MM.1S (cell line): Measurements from ENCODE around the gene CAD.

ENCODE experiments used
- DNase-seq: peaks from one replicate; pipeline ENCODE4 v3.0.0-alpha.2; 2015
- H2AFZ ChIP-seq: fragments of 300-600 bp; sonication (generic); 2 replicates; pipeline ENCODE4 v1.6.0; 2016; ENCODE audit warnings: antibody characterized with exemption, low read length
- H3F3A ChIP-seq: fragments of 300-600 bp; sonication (generic); 2 replicates; pipeline ENCODE4 v1.6.1; 2016; ENCODE audit warnings: mild to moderate bottlenecking, antibody characterized with exemption, low read length, moderate library complexity, mixed read lengths; ENCODE audit not compliant: insufficient read depth
- H3K27ac ChIP-seq: fragments of 300-600 bp; sonication (generic); 2 replicates; pipeline ENCODE4 v1.5.1; 2016; ENCODE audit warnings: mild to moderate bottlenecking, low read length
- H3K27me3 ChIP-seq: fragments of 300-600 bp; sonication (generic); replicated peaks from 2 replicates; pipeline ENCODE4 v1.6.0; 2016; ENCODE audit warnings: low read length; ENCODE audit not compliant: insufficient read depth
- H3K36me3 ChIP-seq: fragments of 300-600 bp; sonication (generic); replicated peaks from 2 replicates; pipeline ENCODE4 v1.6.1; 2016; ENCODE audit warnings: mild to moderate bottlenecking, low read length, mixed read lengths; ENCODE audit not compliant: insufficient read depth
- H3K4me1 ChIP-seq: fragments of 300-600 bp; sonication (generic); 2 replicates; pipeline ENCODE4 v1.6.1; 2016; ENCODE audit warnings: low read length, mixed read lengths
- H3K4me2 ChIP-seq: fragments of 300-600 bp; sonication (generic); 2 replicates; pipeline ENCODE4 v1.6.0; 2016; ENCODE audit warnings: low read depth, low read length
- H3K4me3 ChIP-seq: fragments of 300-600 bp; sonication (generic); 2 replicates; pipeline ENCODE4 v1.5.1; 2016; ENCODE audit warnings: low read length, mixed read lengths
- H3K79me2 ChIP-seq: fragments of 300-600 bp; sonication (generic); 2 replicates; pipeline ENCODE4 v1.6.1; 2016; ENCODE audit warnings: mixed run types, low read length, mixed read lengths
- H3K9ac ChIP-seq: fragments of 300-600 bp; sonication (generic); 2 replicates; pipeline ENCODE4 v1.6.1; 2016; ENCODE audit warnings: low read length, mixed read lengths
- H3K9me2 ChIP-seq: fragments of 300-600 bp; sonication (generic); replicated peaks from 2 replicates; pipeline ENCODE4 v1.6.1; 2016; ENCODE audit warnings: mild to moderate bottlenecking, low read length, mixed read lengths; ENCODE audit not compliant: insufficient read depth
- H3K9me3 ChIP-seq: fragments of 300-600 bp; sonication (generic); replicated peaks from 2 replicates; pipeline ENCODE4 v1.6.1; 2016; ENCODE audit warnings: mild to moderate bottlenecking, low read length, mixed read lengths; ENCODE audit not compliant: insufficient read depth
- H4K20me1 ChIP-seq: fragments of 300-600 bp; sonication (generic); 2 replicates; pipeline ENCODE4 v1.6.1; 2016; ENCODE audit warnings: mild to moderate bottlenecking, low read length, moderate library complexity, mixed read lengths; ENCODE audit not compliant: insufficient read depth
- EZH2 ChIP-seq: fragments of 300-600 bp; sonication (generic); optimal IDR thresholded peaks from 2 replicates; pipeline ENCODE3; 2017; ENCODE audit warnings: low read depth, mild to moderate bottlenecking, antibody characterized with exemption, low read length, mixed read lengths
- EZH2phosphoT487 ChIP-seq: fragments of 300-600 bp; sonication (generic); IDR thresholded peaks from 2 replicates; pipeline ENCODE4 v1.6.1; 2018; ENCODE audit warnings: antibody characterized with exemption, low read length
- TF ChIP-seq, protein P1 (sequence below): fragments of 300-600 bp; sonication (generic); IDR thresholded peaks from 2 replicates; pipeline ENCODE4 v1.5.1; 2016; ENCODE audit warnings: antibody characterized with exemption, low read length, mixed read lengths

Gene CAD

DNA sequence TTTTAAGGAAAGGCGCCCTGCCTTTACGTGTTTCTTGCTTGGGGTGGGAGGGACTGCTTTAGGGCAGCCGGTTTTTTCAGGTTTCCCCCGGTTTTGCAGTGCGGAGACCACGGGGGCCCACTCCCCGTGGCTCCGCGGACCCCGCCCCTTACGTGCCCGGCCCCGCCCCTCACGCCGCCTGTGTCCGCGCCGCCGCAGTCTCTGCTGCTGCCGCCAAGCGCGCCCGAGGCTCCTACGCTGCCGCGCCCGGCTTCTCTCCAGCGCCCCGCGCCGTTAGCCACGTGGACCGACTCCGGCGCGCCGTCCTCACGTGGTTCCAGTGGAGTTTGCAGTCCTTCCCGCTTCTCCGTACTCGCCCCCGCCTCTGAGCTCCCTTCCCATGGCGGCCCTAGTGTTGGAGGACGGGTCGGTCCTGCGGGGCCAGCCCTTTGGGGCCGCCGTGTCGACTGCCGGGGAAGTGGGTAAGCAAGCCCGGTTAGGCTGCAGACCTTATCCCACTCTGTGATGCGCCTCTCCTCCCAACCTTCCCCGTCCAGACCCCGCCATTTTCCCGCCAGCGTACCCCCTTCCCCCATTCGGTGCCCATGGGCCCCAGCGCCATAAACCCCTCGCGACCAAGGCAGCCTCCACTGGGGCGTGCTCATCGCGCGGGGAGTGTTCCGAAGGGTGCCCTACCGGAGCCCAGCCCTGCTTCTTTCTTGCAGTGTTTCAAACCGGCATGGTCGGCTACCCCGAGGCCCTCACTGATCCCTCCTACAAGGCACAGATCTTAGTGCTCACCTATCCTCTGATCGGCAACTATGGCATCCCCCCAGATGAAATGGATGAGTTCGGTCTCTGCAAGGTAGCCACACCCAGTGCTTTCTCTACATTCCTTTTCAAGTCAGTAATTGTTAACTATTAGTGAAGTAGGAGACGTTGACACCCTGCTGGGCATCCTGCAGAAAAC, at the start of gene CAD:
Gene CAD (plus strand): TSS at position 197 of the 949 bp plus-strand sequence. CDS start 183 bp downstream, at position 380.
- Histone ChIP-seq H3K4me3 (peak within 1 kb of the TSS; percentile 82), H3K9me2 (no peaks in the 10 kb centered on the region), H2AFZ (peak within 1 kb of the TSS; percentile 65), H3K9me3 (no peaks in the 10 kb centered on the region), H3F3A (peaks cover 8% of the 10 kb centered on the region; the same call in 1 of the 2 replicates), H4K20me1 (no peaks in the 10 kb centered on the region), H3K27me3 (no peaks in the 10 kb centered on the region), H3K79me2 (peaks cover 37% of the 10 kb centered on the region), H3K4me1 (peaks cover 19% of the 10 kb centered on the region), H3K9ac (peak within 1 kb of the TSS; percentile 88), H3K36me3 (peaks cover 9% of the 10 kb centered on the region; the same call in 1 of the 2 replicates), H3K4me2 (peak within 1 kb of the TSS; percentile 70), H3K27ac (peak within 1 kb of the TSS; percentile 50; the same call in 1 of the 2 replicates)
- peak; percentile 93 for DNase-seq
- no peak for TF ChIP-seq EZH2phosphoT487
- TF ChIP-seq EZH2: no peak
- TF ChIP-seq, protein P1, sequence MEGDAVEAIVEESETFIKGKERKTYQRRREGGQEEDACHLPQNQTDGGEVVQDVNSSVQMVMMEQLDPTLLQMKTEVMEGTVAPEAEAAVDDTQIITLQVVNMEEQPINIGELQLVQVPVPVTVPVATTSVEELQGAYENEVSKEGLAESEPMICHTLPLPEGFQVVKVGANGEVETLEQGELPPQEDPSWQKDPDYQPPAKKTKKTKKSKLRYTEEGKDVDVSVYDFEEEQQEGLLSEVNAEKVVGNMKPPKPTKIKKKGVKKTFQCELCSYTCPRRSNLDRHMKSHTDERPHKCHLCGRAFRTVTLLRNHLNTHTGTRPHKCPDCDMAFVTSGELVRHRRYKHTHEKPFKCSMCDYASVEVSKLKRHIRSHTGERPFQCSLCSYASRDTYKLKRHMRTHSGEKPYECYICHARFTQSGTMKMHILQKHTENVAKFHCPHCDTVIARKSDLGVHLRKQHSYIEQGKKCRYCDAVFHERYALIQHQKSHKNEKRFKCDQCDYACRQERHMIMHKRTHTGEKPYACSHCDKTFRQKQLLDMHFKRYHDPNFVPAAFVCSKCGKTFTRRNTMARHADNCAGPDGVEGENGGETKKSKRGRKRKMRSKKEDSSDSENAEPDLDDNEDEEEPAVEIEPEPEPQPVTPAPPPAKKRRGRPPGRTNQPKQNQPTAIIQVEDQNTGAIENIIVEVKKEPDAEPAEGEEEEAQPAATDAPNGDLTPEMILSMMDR: peak; percentile 21

DNA sequence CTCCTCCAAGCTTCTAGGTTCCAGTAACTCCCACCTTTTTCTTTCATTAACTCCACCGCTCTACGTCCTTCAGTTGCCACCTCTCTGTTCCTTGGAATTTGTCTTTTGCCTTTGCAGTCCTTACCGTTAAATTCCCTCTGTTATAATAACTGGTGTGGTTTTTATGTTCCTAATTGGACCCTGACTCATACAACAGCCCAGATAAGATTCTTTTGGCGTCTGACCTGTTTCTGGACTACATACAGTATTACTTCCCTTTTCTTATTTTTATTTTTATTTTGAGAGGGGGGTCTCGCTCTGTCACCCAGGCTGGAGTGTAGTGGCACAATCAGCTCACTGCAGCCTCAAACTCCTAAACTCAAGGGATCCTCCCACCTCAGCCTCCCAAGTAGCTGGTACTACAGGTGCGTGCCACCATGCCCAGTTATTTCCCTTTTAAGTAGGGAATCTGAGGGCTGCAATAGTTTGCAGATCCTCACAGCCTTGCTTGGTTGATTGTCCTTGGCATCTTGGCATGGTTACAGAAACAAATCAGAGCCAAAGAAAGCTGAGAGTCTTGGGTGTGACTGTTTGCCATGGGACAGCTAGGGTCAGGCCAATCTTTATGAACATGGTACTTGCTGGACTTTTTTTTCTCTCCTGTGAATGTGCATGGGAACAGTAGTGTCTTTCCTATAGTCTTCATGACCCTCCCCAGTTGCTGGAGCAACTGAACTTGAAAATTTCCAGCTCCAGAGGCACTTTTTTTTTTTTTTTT, 46.4 kb upstream of the CAD start:
- H2AFZ ChIP-seq: no peak overlapping the region
- no peaks in the 10 kb centered on the region for H3K27me3 ChIP-seq
- H3K9ac ChIP-seq: no peak overlapping the region
- no peaks in the 10 kb centered on the region for H4K20me1 ChIP-seq
- H3K4me2 ChIP-seq: no peak overlapping the region
- H3K9me3 ChIP-seq: no peaks in the 10 kb centered on the region
- TF ChIP-seq EZH2phosphoT487 (no peak), EZH2 (no peak)
- TF ChIP-seq, protein P1: no peak
- no peaks in the 10 kb centered on the region for H3K36me3 ChIP-seq
- H3K27ac ChIP-seq: no peak overlapping the region
- no peaks in the 10 kb centered on the region for H3K9me2 ChIP-seq
- no peak for DNase-seq
- H3K79me2 ChIP-seq: no peaks in the 10 kb centered on the region
- H3F3A ChIP-seq: peaks cover 4% of the 10 kb centered on the region
- no peak overlapping the region for H3K4me3 ChIP-seq
- peaks cover 17% of the 10 kb centered on the region for H3K4me1 ChIP-seq

DNA sequence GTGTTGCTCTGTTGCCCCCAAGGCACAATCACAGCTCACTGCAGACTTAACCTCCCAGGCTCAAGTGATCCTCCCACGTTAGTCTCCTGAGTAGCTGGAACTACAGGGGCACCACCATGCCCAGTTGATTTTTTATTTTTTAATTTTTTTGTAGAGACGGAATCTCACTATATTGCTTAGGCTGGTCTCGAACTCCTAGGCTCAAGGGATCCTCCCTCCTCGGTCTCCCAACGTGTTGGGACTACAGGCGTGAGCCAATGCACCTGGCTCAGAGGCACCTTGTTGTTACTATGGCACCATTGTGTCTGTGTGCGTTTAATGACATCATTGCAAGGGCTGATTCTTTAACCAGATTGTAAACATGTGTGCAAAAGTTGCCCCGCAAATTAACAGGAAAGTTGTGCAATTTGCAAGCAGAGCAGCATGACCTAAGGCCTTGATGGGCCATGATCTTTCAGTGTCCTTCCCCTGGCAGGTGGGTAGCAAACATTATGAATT, 45.8 kb upstream of the CAD start:
- no peaks in the 10 kb centered on the region for H4K20me1 ChIP-seq
- DNase-seq: no peak
- H3K79me2 ChIP-seq: no peaks in the 10 kb centered on the region
- H2AFZ ChIP-seq: no peak overlapping the region
- H3K27ac ChIP-seq: no peak overlapping the region
- H3K4me2 ChIP-seq: no peak overlapping the region
- no peaks in the 10 kb centered on the region for H3K36me3 ChIP-seq
- peaks cover 11% of the 10 kb centered on the region for H3K4me1 ChIP-seq
- H3F3A ChIP-seq: no peaks in the 10 kb centered on the region
- no peak overlapping the region for H3K4me3 ChIP-seq
- no peaks in the 10 kb centered on the region for H3K9me3 ChIP-seq
- TF ChIP-seq EZH2phosphoT487 (no peak), EZH2 (no peak)
- TF ChIP-seq, protein P1: no peak
- no peaks in the 10 kb centered on the region for H3K27me3 ChIP-seq
- no peak overlapping the region for H3K9ac ChIP-seq
- H3K9me2 ChIP-seq: no peaks in the 10 kb centered on the region
